Measurements from ENCODE around the gene KIF20B. TPM values are rescaled to one million over a fixed set of nuclear protein-coding genes. Genes with fewer than 3 reads are reported as not detected.
"Not testable (repeated sequence)": the region's sequence is repeated elsewhere in the genome, so short reads cannot be mapped to it uniquely, and the experiment has no call there.

Gene KIF20B
- polyA plus RNA-seq, 1 experiment: 4.5 TPM

DNA sequence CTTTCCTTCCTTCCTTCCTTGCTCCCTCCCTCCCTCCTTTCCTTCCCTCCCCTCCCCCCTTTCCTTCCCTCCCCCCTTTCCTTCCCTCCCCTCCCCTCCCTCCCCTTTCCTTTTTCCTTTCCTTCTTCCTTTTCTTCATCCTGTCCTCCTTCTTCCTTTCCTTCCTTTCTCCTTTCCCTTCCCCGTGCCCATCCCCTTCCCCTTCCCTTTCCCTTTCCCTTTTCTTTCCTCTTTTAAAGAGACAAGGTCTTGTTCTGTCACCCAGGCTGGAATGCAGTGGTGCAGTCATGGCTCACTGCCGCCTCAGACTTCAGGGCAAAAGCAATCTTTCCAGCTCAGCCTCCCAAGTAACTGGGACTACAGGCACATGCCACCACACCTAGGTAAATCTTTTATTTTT, 54.0 kb downstream of the KIF20B start:
- CTCF ChIA-PET: no interaction called here
- Histone ChIP-seq H3K9me3 (ENCODE audit: control insufficient read depth, insufficient read depth, low read length) (no peaks in the 10 kb centered on the region), H3K4me3 (ENCODE audit: low read depth, low read length) (no peak overlapping the region), H3K27me3 (ENCODE audit: control insufficient read depth, insufficient read depth, low read length) (no peaks in the 10 kb centered on the region), H3K27ac (ENCODE audit: low read depth, low read length) (no peak overlapping the region)
- no peak for DNase-seq (ENCODE audit: low read depth, low spot score)
- TF ChIP-seq, protein P1, sequence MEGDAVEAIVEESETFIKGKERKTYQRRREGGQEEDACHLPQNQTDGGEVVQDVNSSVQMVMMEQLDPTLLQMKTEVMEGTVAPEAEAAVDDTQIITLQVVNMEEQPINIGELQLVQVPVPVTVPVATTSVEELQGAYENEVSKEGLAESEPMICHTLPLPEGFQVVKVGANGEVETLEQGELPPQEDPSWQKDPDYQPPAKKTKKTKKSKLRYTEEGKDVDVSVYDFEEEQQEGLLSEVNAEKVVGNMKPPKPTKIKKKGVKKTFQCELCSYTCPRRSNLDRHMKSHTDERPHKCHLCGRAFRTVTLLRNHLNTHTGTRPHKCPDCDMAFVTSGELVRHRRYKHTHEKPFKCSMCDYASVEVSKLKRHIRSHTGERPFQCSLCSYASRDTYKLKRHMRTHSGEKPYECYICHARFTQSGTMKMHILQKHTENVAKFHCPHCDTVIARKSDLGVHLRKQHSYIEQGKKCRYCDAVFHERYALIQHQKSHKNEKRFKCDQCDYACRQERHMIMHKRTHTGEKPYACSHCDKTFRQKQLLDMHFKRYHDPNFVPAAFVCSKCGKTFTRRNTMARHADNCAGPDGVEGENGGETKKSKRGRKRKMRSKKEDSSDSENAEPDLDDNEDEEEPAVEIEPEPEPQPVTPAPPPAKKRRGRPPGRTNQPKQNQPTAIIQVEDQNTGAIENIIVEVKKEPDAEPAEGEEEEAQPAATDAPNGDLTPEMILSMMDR (IDR thresholded peaks at IDR 0.05; ENCODE audit: low read depth, low read length): no peak
- POLR2A ChIA-PET: interaction anchor here (0.9 kb wide), 1 partner anchor 9 kb away, joined by 3 read pairs; no protein-coding TSS in a partner anchor

DNA sequence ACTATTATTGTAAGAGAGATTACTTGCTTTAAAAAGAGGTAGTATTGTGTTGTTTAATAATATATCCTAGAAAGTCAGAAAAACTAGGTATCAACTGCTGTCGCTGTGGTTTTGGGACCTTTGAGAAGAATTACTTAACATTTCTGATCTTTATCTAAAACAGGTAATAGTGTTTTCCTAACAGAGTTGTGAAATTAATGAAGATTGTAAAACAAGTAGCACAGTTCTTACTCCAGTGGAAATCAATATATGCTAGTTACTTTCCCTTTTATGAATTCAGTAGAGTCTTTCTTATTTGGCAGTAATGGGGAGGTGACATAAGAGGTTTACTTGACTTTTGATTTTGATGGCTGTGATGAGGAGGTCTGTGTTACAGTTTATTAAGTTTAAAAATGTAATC, 58.1 kb downstream of the KIF20B start:
- Histone ChIP-seq H3K27me3 (ENCODE audit: control insufficient read depth, insufficient read depth, low read length) (no peaks in the 10 kb centered on the region), H3K9me3 (ENCODE audit: control insufficient read depth, insufficient read depth, low read length) (no peaks in the 10 kb centered on the region), H3K4me3 (ENCODE audit: low read depth, low read length) (no peak overlapping the region), H3K27ac (ENCODE audit: low read depth, low read length) (no peak overlapping the region)
- CTCF ChIA-PET: no interaction called here
- no peak for DNase-seq (ENCODE audit: low read depth, low spot score)
- TF ChIP-seq, protein P1 (IDR thresholded peaks at IDR 0.05; ENCODE audit: low read depth, low read length): no peak
- POLR2A ChIA-PET: no interaction called here

DNA sequence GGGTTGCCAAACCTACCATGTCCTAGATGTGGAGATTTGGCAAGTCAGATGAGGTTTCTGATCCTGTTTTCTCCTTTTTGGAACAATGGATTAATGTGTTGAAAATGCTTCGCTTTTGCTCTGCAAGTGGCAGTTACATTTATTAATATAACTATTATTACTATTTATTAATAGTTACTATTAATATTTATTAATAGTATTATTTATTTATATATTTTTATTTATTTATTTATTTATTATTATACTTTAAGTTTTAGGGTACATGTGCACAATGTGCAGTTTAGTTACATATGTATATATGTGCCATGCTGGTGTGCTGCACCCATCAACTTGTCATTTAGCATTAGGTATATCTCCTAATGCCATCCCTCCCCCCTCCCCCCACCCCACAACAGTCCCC, 62.3 kb downstream of the KIF20B start:
- H3K9me3 ChIP-seq (ENCODE audit: control insufficient read depth, insufficient read depth, low read length); H3K4me3 ChIP-seq (ENCODE audit: low read depth, low read length); H3K27me3 ChIP-seq (ENCODE audit: control insufficient read depth, insufficient read depth, low read length); H3K27ac ChIP-seq (ENCODE audit: low read depth, low read length); CTCF ChIA-PET; POLR2A ChIA-PET; DNase-seq (ENCODE audit: low read depth, low spot score): not testable (repeated sequence)

DNA sequence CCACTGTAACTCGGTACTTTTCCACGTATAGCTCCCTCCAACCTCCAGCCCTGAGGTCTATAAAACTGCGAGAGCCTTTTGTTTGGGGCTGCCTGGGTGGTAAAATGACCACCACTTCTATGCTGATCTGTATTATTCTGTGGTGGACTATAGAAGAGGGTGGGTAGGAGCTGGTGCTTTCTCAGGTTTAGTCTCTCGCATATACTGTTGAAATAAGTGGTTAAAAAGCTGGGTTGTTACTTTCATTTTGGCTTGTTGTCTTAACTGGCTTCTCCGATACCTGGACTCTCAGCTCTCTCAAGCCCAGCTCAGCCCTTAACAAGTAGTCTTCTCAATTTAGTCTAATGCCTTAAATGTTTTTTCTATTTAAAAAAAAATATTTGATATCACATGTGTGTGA, 70.3 kb downstream of the KIF20B start:
- ChIA-PET CTCF (interaction anchor here (0.6 kb wide), 1 partner anchor 1090 kb away, joined by 3 read pairs; no protein-coding TSS in a partner anchor), POLR2A (no interaction called here)
- DNase-seq (ENCODE audit: low read depth, low spot score): no peak
- no peak overlapping the region for H3K27ac ChIP-seq (ENCODE audit: low read depth, low read length)
- no peaks in the 10 kb centered on the region for H3K27me3 ChIP-seq (ENCODE audit: control insufficient read depth, insufficient read depth, low read length)
- H3K4me3 ChIP-seq (ENCODE audit: low read depth, low read length): no peak overlapping the region
- TF ChIP-seq, protein P1 (IDR thresholded peaks at IDR 0.05; ENCODE audit: low read depth, low read length): no peak
- H3K9me3 ChIP-seq (ENCODE audit: control insufficient read depth, insufficient read depth, low read length): no peaks in the 10 kb centered on the region

DNA sequence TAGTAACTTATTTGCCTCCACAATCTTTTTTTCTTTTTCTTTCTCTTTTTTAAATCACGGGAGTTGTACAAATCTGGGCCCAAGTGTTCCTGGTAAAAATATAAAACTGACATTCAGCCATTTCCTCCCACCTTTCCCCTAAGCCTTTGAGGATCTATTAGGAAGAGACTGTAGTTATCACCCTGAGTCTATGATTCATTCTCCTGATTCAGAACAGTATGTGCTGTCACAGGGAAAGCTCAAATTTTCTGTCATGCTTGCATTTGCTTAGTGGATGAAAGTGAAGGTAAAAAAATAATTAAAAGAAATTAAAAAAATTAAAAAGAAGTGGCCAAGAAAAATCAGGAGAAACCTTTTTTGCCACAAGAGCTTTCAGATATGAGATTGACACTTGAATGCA, 71.7 kb downstream of the KIF20B start:
- TF ChIP-seq, protein P1 (IDR thresholded peaks at IDR 0.05; ENCODE audit: low read depth, low read length): no peak
- ChIA-PET POLR2A (no interaction called here), CTCF (no interaction called here)

DNA sequence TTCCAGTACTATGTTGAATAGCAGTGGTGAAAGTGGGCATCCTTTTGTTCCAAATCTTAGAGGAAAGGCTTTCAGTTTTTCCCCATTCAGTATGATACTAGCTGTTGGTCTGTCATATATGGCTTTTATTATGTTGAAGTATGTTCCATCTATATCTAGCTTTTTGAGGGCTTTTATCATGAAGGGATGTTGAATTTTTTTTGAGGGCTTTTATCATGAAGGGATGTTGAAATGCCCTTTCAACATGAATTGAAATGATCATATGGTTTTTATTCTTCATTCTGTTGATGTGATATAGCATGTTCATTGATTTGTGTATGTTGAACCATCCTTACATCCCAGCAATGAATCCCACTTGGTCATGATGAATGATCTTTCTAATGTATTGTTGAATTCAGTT, 75.3 kb downstream of the KIF20B start:
- no peaks in the 10 kb centered on the region for H3K27me3 ChIP-seq (ENCODE audit: control insufficient read depth, insufficient read depth, low read length)
- DNase-seq (ENCODE audit: low read depth, low spot score): no peak
- TF ChIP-seq, protein P1 (IDR thresholded peaks at IDR 0.05; ENCODE audit: low read depth, low read length): no peak
- ChIA-PET CTCF (no interaction called here), POLR2A (no interaction called here)
- H3K9me3 ChIP-seq (ENCODE audit: control insufficient read depth, insufficient read depth, low read length): no peaks in the 10 kb centered on the region
- H3K4me3 ChIP-seq (ENCODE audit: low read depth, low read length): no peak overlapping the region
- no peak overlapping the region for H3K27ac ChIP-seq (ENCODE audit: low read depth, low read length)

More for the DNA sequence above, 71.7 kb downstream of the KIF20B start:
- Histone ChIP-seq H3K9me3 (ENCODE audit: control insufficient read depth, insufficient read depth, low read length) (no peaks in the 10 kb centered on the region), H3K27me3 (ENCODE audit: control insufficient read depth, insufficient read depth, low read length) (no peaks in the 10 kb centered on the region), H3K27ac (ENCODE audit: low read depth, low read length) (no peak overlapping the region), H3K4me3 (ENCODE audit: low read depth, low read length) (no peak overlapping the region)
- DNase-seq (ENCODE audit: low read depth, low spot score): no peak
